Neural progenitor cell (in vitro differentiated cells): ENCODE results near the gene RIC8B. TPM values are rescaled to one million over a fixed set of nuclear protein-coding genes. Genes with fewer than 3 reads are reported as not detected.

Experiments
- DNase-seq: peaks from one replicate; pipeline ENCODE4 v3.0.0-alpha.2; 2016; ENCODE audit warnings: low spot score
- H2AFZ ChIP-seq: fragments of 200-600 bp; sonication (generic); replicated peaks from 2 replicates; pipeline ENCODE4 v1.6.1; 2016; ENCODE audit warnings: antibody characterized with exemption
- H3F3A ChIP-seq: fragments of 200-600 bp; sonication (generic); 2 replicates; pipeline ENCODE4 v1.6.1; 2016; ENCODE audit warnings: antibody characterized with exemption, low read depth
- H3K27ac ChIP-seq: fragments of 200-600 bp; sonication (generic); 2 replicates; pipeline ENCODE4 v1.5.1; 2016; ENCODE audit warnings: mild to moderate bottlenecking
- H3K27me3 ChIP-seq: fragments of 200-600 bp; sonication (generic); 2 replicates; pipeline ENCODE4 v1.6.1; 2016; ENCODE audit warnings: mild to moderate bottlenecking, moderate library complexity
- H3K36me3 ChIP-seq: fragments of 200-600 bp; sonication (generic); 2 replicates; pipeline ENCODE4 v1.5.1; 2016
- H3K4me1 ChIP-seq: fragments of 200-600 bp; sonication (generic); 2 replicates; pipeline ENCODE4 v1.6.1; 2016; ENCODE audit warnings: mixed run types
- H3K4me2 ChIP-seq: fragments of 200-600 bp; sonication (generic); 2 replicates; pipeline ENCODE4 v1.6.1; 2016
- H3K4me3 ChIP-seq: fragments of 200-600 bp; sonication (generic); 2 replicates; pipeline ENCODE4 v1.5.1; 2016
- H3K79me2 ChIP-seq: fragments of 200-600 bp; sonication (generic); 2 replicates; pipeline ENCODE4 v1.6.1; 2016; ENCODE audit warnings: low read depth
- H3K9ac ChIP-seq: fragments of 200-600 bp; sonication (generic); 2 replicates; pipeline ENCODE4 v1.6.1; 2016
- H3K9me3 ChIP-seq: fragments of 200-600 bp; sonication (generic); 2 replicates; pipeline ENCODE4 v1.5.1; 2016; ENCODE audit warnings: low read depth
- H4K20me1 ChIP-seq: fragments of 200-600 bp; sonication (generic); 2 replicates; pipeline ENCODE4 v1.6.1; 2016; ENCODE audit warnings: low read depth
- H3K27ac Mint-ChIP-seq: 3 replicates; pipeline ENCODE4 v1.8.0; 2021; ENCODE audit warnings: mixed read lengths
- H3K27me3 Mint-ChIP-seq: 2 replicates; pipeline ENCODE4 v1.8.0; 2022; ENCODE audit warnings: low read depth, mild to moderate bottlenecking, inconsistent platforms, moderate library complexity, mixed read lengths; ENCODE audit not compliant: insufficient read depth
- H3K36me3 Mint-ChIP-seq: 3 replicates; pipeline ENCODE4 v1.8.0; 2021; ENCODE audit warnings: mixed read lengths
- H3K4me1 Mint-ChIP-seq: 3 replicates; pipeline ENCODE4 v1.8.0; 2021; ENCODE audit warnings: mixed read lengths
- H3K4me3 Mint-ChIP-seq: 3 replicates; pipeline ENCODE4 v1.8.0; 2021; ENCODE audit warnings: mild to moderate bottlenecking, moderate library complexity, mixed read lengths
- H3K9me3 Mint-ChIP-seq: 3 replicates; pipeline ENCODE4 v1.8.0; 2020; ENCODE audit warnings: mixed read lengths
- EZH2 ChIP-seq: fragments of 200-600 bp; sonication (generic); IDR thresholded peaks from 2 replicates; pipeline ENCODE4 v1.6.1; 2017; ENCODE audit warnings: antibody characterized with exemption, mild to moderate bottlenecking, moderate library complexity
- EZH2phosphoT487 ChIP-seq: fragments of 200-600 bp; sonication (generic); IDR thresholded peaks from 2 replicates; pipeline ENCODE4 v1.6.1; 2017; ENCODE audit warnings: antibody characterized with exemption
- total RNA-seq: library from RNA; depleted of rRNA; stranded (reverse); fragments of >200 nt; gene quantifications from 2 replicates; pipeline ENCODE4 v1.2.3, GENCODE V29; 2015; ENCODE audit warnings: low replicate concordance
- TF ChIP-seq, protein P1 (sequence below): fragments of 200-600 bp; sonication (generic); IDR thresholded peaks from 2 replicates; pipeline ENCODE4 v1.5.1; 2017; ENCODE audit warnings: antibody characterized with exemption, mild to moderate bottlenecking

RIC8B gene
- total RNA-seq, 1 donor from 2014 or later: 33.2 TPM

DNA sequence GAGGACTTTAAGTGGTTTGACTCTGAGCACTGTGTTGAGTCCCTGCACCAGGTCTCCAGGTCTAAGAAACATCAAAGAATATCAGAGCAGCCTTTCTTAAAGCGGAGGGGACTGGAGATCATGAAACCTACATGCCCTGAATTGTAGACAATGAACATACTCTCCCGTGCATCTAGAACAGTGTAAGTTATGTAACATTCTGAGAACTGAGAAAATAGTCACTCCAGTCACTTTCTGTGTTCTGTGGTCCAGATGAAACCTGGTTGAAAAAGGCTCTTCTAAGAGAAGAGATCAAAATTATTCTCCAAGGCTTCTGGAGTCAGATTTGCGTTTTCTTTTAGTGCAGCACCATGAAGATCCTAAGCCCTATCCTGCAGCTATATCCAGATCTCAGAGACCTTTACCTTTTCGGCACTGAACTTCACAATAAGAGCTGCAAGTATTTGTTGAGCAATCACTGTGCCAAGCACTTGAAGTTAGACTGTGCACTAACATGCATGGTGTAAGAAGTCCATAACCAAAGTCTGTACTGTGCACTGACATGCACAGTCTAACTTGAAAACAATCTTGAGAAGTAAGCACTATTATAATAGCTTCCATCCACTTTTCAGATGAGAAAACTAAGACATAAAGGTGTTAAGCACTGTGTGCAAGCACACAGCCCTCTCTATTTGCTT, 115.6 kb downstream of the RIC8B start:
- Histone ChIP-seq H3K9me3 (no peaks in the 10 kb centered on the region), H3K4me2 (no peak overlapping the region), H3F3A (peaks cover 16% of the 10 kb centered on the region), H3K79me2 (no peaks in the 10 kb centered on the region), H3K4me3 (no peak overlapping the region), H3K9ac (no peak overlapping the region), H3K27me3 (no peaks in the 10 kb centered on the region), H3K36me3 (peaks cover 5% of the 10 kb centered on the region), H2AFZ (no peak overlapping the region), H3K4me1 (peaks cover 22% of the 10 kb centered on the region), H4K20me1 (peaks cover 15% of the 10 kb centered on the region), H3K27ac (no peak overlapping the region)
- no peak for TF ChIP-seq EZH2
- TF ChIP-seq, protein P1, sequence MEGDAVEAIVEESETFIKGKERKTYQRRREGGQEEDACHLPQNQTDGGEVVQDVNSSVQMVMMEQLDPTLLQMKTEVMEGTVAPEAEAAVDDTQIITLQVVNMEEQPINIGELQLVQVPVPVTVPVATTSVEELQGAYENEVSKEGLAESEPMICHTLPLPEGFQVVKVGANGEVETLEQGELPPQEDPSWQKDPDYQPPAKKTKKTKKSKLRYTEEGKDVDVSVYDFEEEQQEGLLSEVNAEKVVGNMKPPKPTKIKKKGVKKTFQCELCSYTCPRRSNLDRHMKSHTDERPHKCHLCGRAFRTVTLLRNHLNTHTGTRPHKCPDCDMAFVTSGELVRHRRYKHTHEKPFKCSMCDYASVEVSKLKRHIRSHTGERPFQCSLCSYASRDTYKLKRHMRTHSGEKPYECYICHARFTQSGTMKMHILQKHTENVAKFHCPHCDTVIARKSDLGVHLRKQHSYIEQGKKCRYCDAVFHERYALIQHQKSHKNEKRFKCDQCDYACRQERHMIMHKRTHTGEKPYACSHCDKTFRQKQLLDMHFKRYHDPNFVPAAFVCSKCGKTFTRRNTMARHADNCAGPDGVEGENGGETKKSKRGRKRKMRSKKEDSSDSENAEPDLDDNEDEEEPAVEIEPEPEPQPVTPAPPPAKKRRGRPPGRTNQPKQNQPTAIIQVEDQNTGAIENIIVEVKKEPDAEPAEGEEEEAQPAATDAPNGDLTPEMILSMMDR: no peak
- TF ChIP-seq EZH2phosphoT487: no peak
- H3K27ac Mint-ChIP-seq: no peak overlapping the region
- no peak for DNase-seq
- H3K4me3 Mint-ChIP-seq: no peak overlapping the region
- peaks cover 38% of the 10 kb centered on the region for H3K4me1 Mint-ChIP-seq
- H3K9me3 Mint-ChIP-seq: no peaks in the 10 kb centered on the region
- H3K36me3 Mint-ChIP-seq: peaks cover 7% of the 10 kb centered on the region
- H3K27me3 Mint-ChIP-seq: no peaks in the 10 kb centered on the region

DNA sequence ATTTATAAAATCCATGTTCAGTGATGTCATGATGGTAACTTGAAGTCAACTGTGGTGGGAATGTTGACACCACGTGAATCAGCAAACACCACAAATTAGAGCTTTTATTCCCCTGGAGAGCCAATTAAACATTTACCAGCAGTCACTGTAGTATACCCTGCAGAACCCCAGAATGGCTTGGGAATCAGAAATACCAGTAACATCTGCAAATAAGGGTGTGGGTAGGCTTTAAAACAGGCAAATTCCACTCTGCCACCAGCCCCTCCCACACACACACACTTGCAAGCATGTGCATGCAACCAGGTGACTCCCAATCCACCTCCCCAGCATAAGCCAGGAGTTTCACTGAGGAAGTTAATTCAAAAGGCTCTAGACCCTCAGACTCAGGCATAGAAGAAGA, 117.6 kb downstream of the RIC8B start:
- no peak overlapping the region for H3K27ac Mint-ChIP-seq
- no peak overlapping the region for H2AFZ ChIP-seq
- no peaks in the 10 kb centered on the region for H3K36me3 ChIP-seq
- no peaks in the 10 kb centered on the region for H3K27me3 Mint-ChIP-seq
- no peak overlapping the region for H3K4me2 ChIP-seq
- TF ChIP-seq, protein P1: no peak
- TF ChIP-seq EZH2 (no peak), EZH2phosphoT487 (no peak)
- H3F3A ChIP-seq: peaks cover 3% of the 10 kb centered on the region
- no peak for DNase-seq
- H3K4me3 Mint-ChIP-seq: no peak overlapping the region
- H3K4me3 ChIP-seq: no peak overlapping the region
- H3K4me1 ChIP-seq: peaks cover 5% of the 10 kb centered on the region
- no peak overlapping the region for H3K9ac ChIP-seq
- no peaks in the 10 kb centered on the region for H3K9me3 Mint-ChIP-seq
- H3K36me3 Mint-ChIP-seq: peaks cover 7% of the 10 kb centered on the region
- no peaks in the 10 kb centered on the region for H3K79me2 ChIP-seq
- no peaks in the 10 kb centered on the region for H3K9me3 ChIP-seq
- no peaks in the 10 kb centered on the region for H4K20me1 ChIP-seq
- H3K4me1 Mint-ChIP-seq: peaks cover 33% of the 10 kb centered on the region
- H3K27ac ChIP-seq: no peak overlapping the region
- no peaks in the 10 kb centered on the region for H3K27me3 ChIP-seq

DNA sequence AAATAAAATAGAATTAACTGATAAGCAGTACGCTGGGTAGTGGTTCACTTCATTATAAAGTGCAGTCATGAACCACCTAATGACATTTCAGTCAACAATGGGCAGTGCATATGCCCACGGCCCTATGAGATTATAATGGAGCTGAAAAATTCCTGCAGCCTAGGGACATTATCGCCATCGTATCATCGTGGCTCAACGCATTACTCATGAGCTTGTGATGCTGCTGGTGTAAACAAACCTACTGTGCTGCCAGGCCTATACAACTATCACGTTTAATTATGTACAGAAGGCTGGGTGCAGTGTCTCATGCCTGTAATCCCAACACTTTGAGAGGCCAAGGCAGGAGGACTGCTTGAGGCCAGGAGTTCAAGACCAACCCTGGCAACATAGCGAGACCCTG, 119.0 kb downstream of the RIC8B start:
- H3K36me3 Mint-ChIP-seq: peaks cover 7% of the 10 kb centered on the region
- H4K20me1 ChIP-seq: no peaks in the 10 kb centered on the region
- no peak overlapping the region for H3K4me3 ChIP-seq
- no peak for TF ChIP-seq EZH2phosphoT487
- TF ChIP-seq, protein P1: no peak
- TF ChIP-seq EZH2: no peak
- H3K27ac ChIP-seq: no peak overlapping the region
- no peaks in the 10 kb centered on the region for H3K27me3 ChIP-seq
- H3F3A ChIP-seq: peaks cover 3% of the 10 kb centered on the region
- H3K4me3 Mint-ChIP-seq: no peak overlapping the region
- DNase-seq: no peak
- no peak overlapping the region for H3K4me2 ChIP-seq
- no peak overlapping the region for H3K9ac ChIP-seq
- H3K9me3 ChIP-seq: no peaks in the 10 kb centered on the region
- H3K9me3 Mint-ChIP-seq: no peaks in the 10 kb centered on the region
- H3K27ac Mint-ChIP-seq: no peak overlapping the region
- peaks cover 35% of the 10 kb centered on the region for H3K4me1 Mint-ChIP-seq
- H3K4me1 ChIP-seq: peaks cover 9% of the 10 kb centered on the region
- no peaks in the 10 kb centered on the region for H3K36me3 ChIP-seq
- peaks cover 1% of the 10 kb centered on the region for H3K27me3 Mint-ChIP-seq
- H3K79me2 ChIP-seq: no peaks in the 10 kb centered on the region
- no peak overlapping the region for H2AFZ ChIP-seq
